SK-N-SH treated with all-trans-retinoic acid at 6 μM for 48 hours (cell line): Measurements from ENCODE around the gene DLL1.

ENCODE experiments used
- ATAC-seq: fragments of 200-7000 bp; cut with Tn5 transposase; 3 replicates; pipeline ENCODE4 v1.9.1; 2020; ENCODE audit warnings: mild to moderate bottlenecking, moderate library complexity
- ARNTL ChIP-seq: fragments of 450-650 bp; formaldehyde crosslinking; IDR thresholded peaks from 2 replicates; pipeline ENCODE4 v1.5.0; 2020; ENCODE audit warnings: low read depth, mild to moderate bottlenecking, moderate library complexity, borderline replicate concordance
- BACH2 ChIP-seq: fragments of 250-450 bp; sonication (Bioruptor Pico); IDR thresholded peaks from 2 replicates; pipeline ENCODE4 v1.9.0; 2021; ENCODE audit warnings: mild to moderate bottlenecking, borderline replicate concordance
- CREB5 ChIP-seq: fragments of 250-450 bp; sonication (Bioruptor Pico); IDR thresholded peaks from 2 replicates; pipeline ENCODE4 v1.5.1; 2020; ENCODE audit warnings: low read depth, mild to moderate bottlenecking, moderate library complexity
- ESRRG ChIP-seq: fragments of 250-450 bp; sonication (Bioruptor Pico); IDR thresholded peaks from 2 replicates; pipeline ENCODE4 v1.6.1; 2021; ENCODE audit warnings: mild to moderate bottlenecking
- GLIS3 ChIP-seq: fragments of 250-450 bp; sonication (Bioruptor Pico); IDR thresholded peaks from 2 replicates; pipeline ENCODE4 v1.5.0; 2020; ENCODE audit warnings: mild to moderate bottlenecking, moderate library complexity
- ISL1 ChIP-seq: fragments of 250-450 bp; sonication (Bioruptor Pico); IDR thresholded peaks from 2 replicates; pipeline ENCODE4 v2.1.2; 2022; ENCODE audit warnings: mild to moderate bottlenecking, moderate library complexity
- OSR1 ChIP-seq: fragments of 250-450 bp; sonication (Bioruptor Pico); IDR thresholded peaks from 2 replicates; pipeline ENCODE4 v1.8.0; 2022; ENCODE audit warnings: moderate library complexity, mild to moderate bottlenecking, inconsistent platforms
- PPARA ChIP-seq: fragments of 250-450 bp; sonication (Bioruptor Pico); IDR thresholded peaks from 2 replicates; pipeline ENCODE4 v1.5.0; 2020; ENCODE audit warnings: mild to moderate bottlenecking, borderline replicate concordance
- RARB ChIP-seq: fragments of 250-450 bp; sonication (Bioruptor Pico); IDR thresholded peaks from 2 replicates; pipeline ENCODE4 v1.8.0; 2021; ENCODE audit warnings: mild to moderate bottlenecking, moderate library complexity
- SNAI2 ChIP-seq: fragments of 250-450 bp; sonication (Bioruptor Pico); IDR thresholded peaks from 2 replicates; pipeline ENCODE4 v1.5.0; 2020; ENCODE audit warnings: mild to moderate bottlenecking, moderate library complexity
- TCF4 ChIP-seq: fragments of 250-450 bp; sonication (Bioruptor Pico); IDR thresholded peaks from 2 replicates; pipeline ENCODE4 v1.8.0; 2021; ENCODE audit warnings: mild to moderate bottlenecking, moderate library complexity, borderline replicate concordance
- TOX ChIP-seq: fragments of 250-450 bp; sonication (Bioruptor Pico); IDR thresholded peaks from 2 replicates; pipeline ENCODE4 v1.8.0; 2021; ENCODE audit warnings: mild to moderate bottlenecking, moderate library complexity, borderline replicate concordance
- ZC3H10 ChIP-seq: fragments of 250-450 bp; sonication (Bioruptor Pico); IDR thresholded peaks from 2 replicates; pipeline ENCODE4 v1.5.1; 2021; ENCODE audit warnings: mild to moderate bottlenecking, moderate library complexity
- ZFP3 ChIP-seq: fragments of 250-450 bp; sonication (Bioruptor Pico); IDR thresholded peaks from 2 replicates; pipeline ENCODE4 v1.5.0; 2020; ENCODE audit warnings: mild to moderate bottlenecking, moderate library complexity
- ZFP30 ChIP-seq: fragments of 450-650 bp; formaldehyde crosslinking; IDR thresholded peaks from 2 replicates; pipeline ENCODE4 v1.5.0; 2022; ENCODE audit warnings: mild to moderate bottlenecking, moderate library complexity
- ZNF565 ChIP-seq: fragments of 450-650 bp; formaldehyde crosslinking; conservative IDR thresholded peaks from 2 replicates; pipeline ENCODE4 v1.5.0; 2020; ENCODE audit warnings: low read depth, mild to moderate bottlenecking, moderate library complexity
- ZNF70 ChIP-seq: fragments of 450-650 bp; formaldehyde crosslinking; IDR thresholded peaks from 2 replicates; pipeline ENCODE4 v1.5.0; 2020; ENCODE audit warnings: mild to moderate bottlenecking, moderate library complexity
- TF ChIP-seq, protein P1 (sequence below): fragments of 250-450 bp; sonication (Bioruptor Pico); IDR thresholded peaks from 2 replicates; pipeline ENCODE4 v1.8.0; 2020; ENCODE audit warnings: mild to moderate bottlenecking, moderate library complexity, borderline replicate concordance
- TF ChIP-seq, protein P2 (sequence below): fragments of 250-450 bp; sonication (Bioruptor Pico); IDR thresholded peaks from 2 replicates; pipeline ENCODE4 v1.5.0; 2020; ENCODE audit warnings: mild to moderate bottlenecking, moderate library complexity
- TF ChIP-seq, protein P3 (sequence below): fragments of 250-450 bp; sonication (Bioruptor Pico); IDR thresholded peaks from 2 replicates; pipeline ENCODE4 v1.8.0; 2021; ENCODE audit warnings: low read depth, mild to moderate bottlenecking, moderate library complexity, borderline replicate concordance

DLL1 gene

GRCh38 chr6:170243386-170243785, 47.5 kb downstream of the DLL1 start:
- peak; percentile 53 for ATAC-seq
- TF ChIP-seq RARB: no peak
- TF ChIP-seq OSR1 (CRISPR knock-in tag): no peak
- no peak for TF ChIP-seq CREB5 (CRISPR knock-in tag)
- TF ChIP-seq ZNF565: no peak
- peak; percentile 30; the same call in 1 of the 2 replicates for TF ChIP-seq TCF4 (CRISPR knock-in tag)
- TF ChIP-seq ZFP3 (CRISPR knock-in tag): no peak
- no peak for TF ChIP-seq ARNTL
- TF ChIP-seq ZNF70: no peak
- no peak for TF ChIP-seq GLIS3 (CRISPR knock-in tag)
- TF ChIP-seq TOX (CRISPR knock-in tag): no peak
- no peak for TF ChIP-seq ZC3H10 (CRISPR knock-in tag)
- TF ChIP-seq, protein P1, sequence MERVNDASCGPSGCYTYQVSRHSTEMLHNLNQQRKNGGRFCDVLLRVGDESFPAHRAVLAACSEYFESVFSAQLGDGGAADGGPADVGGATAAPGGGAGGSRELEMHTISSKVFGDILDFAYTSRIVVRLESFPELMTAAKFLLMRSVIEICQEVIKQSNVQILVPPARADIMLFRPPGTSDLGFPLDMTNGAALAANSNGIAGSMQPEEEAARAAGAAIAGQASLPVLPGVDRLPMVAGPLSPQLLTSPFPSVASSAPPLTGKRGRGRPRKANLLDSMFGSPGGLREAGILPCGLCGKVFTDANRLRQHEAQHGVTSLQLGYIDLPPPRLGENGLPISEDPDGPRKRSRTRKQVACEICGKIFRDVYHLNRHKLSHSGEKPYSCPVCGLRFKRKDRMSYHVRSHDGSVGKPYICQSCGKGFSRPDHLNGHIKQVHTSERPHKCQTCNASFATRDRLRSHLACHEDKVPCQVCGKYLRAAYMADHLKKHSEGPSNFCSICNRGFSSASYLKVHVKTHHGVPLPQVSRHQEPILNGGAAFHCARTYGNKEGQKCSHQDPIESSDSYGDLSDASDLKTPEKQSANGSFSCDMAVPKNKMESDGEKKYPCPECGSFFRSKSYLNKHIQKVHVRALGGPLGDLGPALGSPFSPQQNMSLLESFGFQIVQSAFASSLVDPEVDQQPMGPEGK: no peak
- TF ChIP-seq BACH2 (CRISPR knock-in tag): no peak
- TF ChIP-seq, protein P2, sequence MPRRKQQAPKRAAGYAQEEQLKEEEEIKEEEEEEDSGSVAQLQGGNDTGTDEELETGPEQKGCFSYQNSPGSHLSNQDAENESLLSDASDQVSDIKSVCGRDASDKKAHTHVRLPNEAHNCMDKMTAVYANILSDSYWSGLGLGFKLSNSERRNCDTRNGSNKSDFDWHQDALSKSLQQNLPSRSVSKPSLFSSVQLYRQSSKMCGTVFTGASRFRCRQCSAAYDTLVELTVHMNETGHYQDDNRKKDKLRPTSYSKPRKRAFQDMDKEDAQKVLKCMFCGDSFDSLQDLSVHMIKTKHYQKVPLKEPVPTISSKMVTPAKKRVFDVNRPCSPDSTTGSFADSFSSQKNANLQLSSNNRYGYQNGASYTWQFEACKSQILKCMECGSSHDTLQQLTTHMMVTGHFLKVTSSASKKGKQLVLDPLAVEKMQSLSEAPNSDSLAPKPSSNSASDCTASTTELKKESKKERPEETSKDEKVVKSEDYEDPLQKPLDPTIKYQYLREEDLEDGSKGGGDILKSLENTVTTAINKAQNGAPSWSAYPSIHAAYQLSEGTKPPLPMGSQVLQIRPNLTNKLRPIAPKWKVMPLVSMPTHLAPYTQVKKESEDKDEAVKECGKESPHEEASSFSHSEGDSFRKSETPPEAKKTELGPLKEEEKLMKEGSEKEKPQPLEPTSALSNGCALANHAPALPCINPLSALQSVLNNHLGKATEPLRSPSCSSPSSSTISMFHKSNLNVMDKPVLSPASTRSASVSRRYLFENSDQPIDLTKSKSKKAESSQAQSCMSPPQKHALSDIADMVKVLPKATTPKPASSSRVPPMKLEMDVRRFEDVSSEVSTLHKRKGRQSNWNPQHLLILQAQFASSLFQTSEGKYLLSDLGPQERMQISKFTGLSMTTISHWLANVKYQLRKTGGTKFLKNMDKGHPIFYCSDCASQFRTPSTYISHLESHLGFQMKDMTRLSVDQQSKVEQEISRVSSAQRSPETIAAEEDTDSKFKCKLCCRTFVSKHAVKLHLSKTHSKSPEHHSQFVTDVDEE (CRISPR knock-in tag): 0 out of 2 replicates have a peak, but pooled peaks have one; percentile 14
- TF ChIP-seq PPARA: no peak
- TF ChIP-seq ESRRG (CRISPR knock-in tag): no peak
- TF ChIP-seq SNAI2: no peak
- no peak for TF ChIP-seq ZFP30
- peak; percentile 23; the same call in 1 of the 2 replicates for TF ChIP-seq ISL1 (CRISPR knock-in tag)
- TF ChIP-seq, all 23 proteins: peak for 3

GRCh38 chr6:170238741-170239565, 51.9 kb downstream of the DLL1 start:
- TF ChIP-seq, protein P3, sequence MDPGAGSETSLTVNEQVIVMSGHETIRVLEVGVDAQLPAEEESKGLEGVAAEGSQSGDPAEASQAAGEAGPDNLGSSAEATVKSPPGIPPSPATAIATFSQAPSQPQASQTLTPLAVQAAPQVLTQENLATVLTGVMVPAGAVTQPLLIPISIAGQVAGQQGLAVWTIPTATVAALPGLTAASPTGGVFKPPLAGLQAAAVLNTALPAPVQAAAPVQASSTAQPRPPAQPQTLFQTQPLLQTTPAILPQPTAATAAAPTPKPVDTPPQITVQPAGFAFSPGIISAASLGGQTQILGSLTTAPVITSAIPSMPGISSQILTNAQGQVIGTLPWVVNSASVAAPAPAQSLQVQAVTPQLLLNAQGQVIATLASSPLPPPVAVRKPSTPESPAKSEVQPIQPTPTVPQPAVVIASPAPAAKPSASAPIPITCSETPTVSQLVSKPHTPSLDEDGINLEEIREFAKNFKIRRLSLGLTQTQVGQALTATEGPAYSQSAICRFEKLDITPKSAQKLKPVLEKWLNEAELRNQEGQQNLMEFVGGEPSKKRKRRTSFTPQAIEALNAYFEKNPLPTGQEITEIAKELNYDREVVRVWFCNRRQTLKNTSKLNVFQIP: no peak
- TF ChIP-seq, protein P2 (CRISPR knock-in tag): no peak
- no peak for TF ChIP-seq SNAI2
- no peak for TF ChIP-seq PPARA
- TF ChIP-seq, all 23 proteins: peak for 0
- no peak for ATAC-seq
